HepG2 (cell line): ENCODE data around the gene VCPKMT. TPM values are rescaled to one million over a fixed set of nuclear protein-coding genes. Genes with fewer than 3 reads are reported as not detected.

Experiments used
- ATAC-seq: fragments of 200-7000 bp; cut with Tn5 transposase; 3 replicates; pipeline ENCODE4 v1.9.1; 2020; ENCODE audit warnings: mild to moderate bottlenecking, moderate library complexity
- BruUV-seq: library from RNA; stranded (reverse); fragments of 400-500 nt; replicated peaks from 2 replicates; lab custom pipeline; 2021; lab: Mats Ljungman, UMichigan
- CTCF ChIA-PET: fragments of 300-600 bp; formaldehyde crosslinking; extraction: SDS; loops from one replicate; lab custom pipeline; 2021; ENCODE audit warnings: low total read pairs, inconsistent platforms, low intra/inter-chr PET ratio; lab: Yijun Ruan, JAX
- POLR2A ChIA-PET: fragments of 350-600 bp; sonication (Branson Sonifier 250); formaldehyde crosslinking; loops from one replicate; lab custom pipeline; 2020; ENCODE audit warnings: antibody characterized with exemption, inconsistent platforms; lab: Yijun Ruan, JAX
- DNase-seq: peaks from one replicate; pipeline ENCODE4 v3.0.0-alpha.2; 2015; ENCODE audit warnings: low spot score
- FAIRE-seq: peaks from 3 replicates; lab custom pipeline; 2011; peaks lifted over from hg19 to GRCh38; lab: Jason Lieb, UNC
- H2AFZ ChIP-seq: one replicate; pipeline ENCODE4 v1.6.1; 2011; ENCODE audit warnings: low read length, inconsistent platforms
- H3K27ac ChIP-seq: fragments of 300-600 bp; 3 replicates; pipeline ENCODE4 v1.8.0; 2011; ENCODE audit warnings: mixed run types, mild to moderate bottlenecking, mixed read lengths, low read length, inconsistent platforms; ENCODE audit not compliant: insufficient read depth; ENCODE audit errors: extremely low read length
- H3K27me3 ChIP-seq, 2 experiments: fragments of 200-600 bp in 1 of 2; 2 replicates in 1 of 2; 3 replicates in 1 of 2; pipeline versions ENCODE4 v1.6.0 to v1.8.0; 2011; ENCODE audit warnings: low read length in 2 of 2, mild to moderate bottlenecking in 2 of 2, moderate library complexity in 2 of 2, inconsistent platforms in 1 of 2; ENCODE audit not compliant: insufficient read depth in 2 of 2, control insufficient read depth in 1 of 2
- H3K36me3 ChIP-seq, 2 experiments: fragments of 200-600 bp in 1 of 2; replicated peaks in 1 of 2; 2 replicates in 1 of 2; 3 replicates in 1 of 2; pipeline versions ENCODE4 v1.5.1 to v1.8.0; 2011; ENCODE audit warnings: low read length in 2 of 2, inconsistent platforms in 1 of 2; ENCODE audit not compliant: insufficient read depth in 2 of 2, control insufficient read depth in 1 of 2
- H3K4me1 ChIP-seq: 2 replicates; pipeline ENCODE4 v1.5.1; 2012; ENCODE audit warnings: low read length, inconsistent platforms; ENCODE audit not compliant: insufficient read depth
- H3K4me2 ChIP-seq: 2 replicates; pipeline ENCODE4 v1.6.0; 2011; ENCODE audit warnings: low read depth, low read length, inconsistent platforms
- H3K4me3 ChIP-seq, 3 experiments: fragments of 200-600 bp in 1 of 3; sonication (generic), shearing (Covaris generic) in 1 of 3; replicated peaks in 1 of 3; 2 replicates each; pipeline ENCODE4 v1.5.1; 2011 to 2016; ENCODE audit warnings: low read length in 3 of 3, inconsistent platforms in 2 of 3, low read depth in 2 of 3, mild to moderate bottlenecking in 2 of 3, control low read depth in 1 of 3, mixed read lengths in 1 of 3; ENCODE audit not compliant: insufficient read depth in 1 of 3
- H3K79me2 ChIP-seq: one replicate; pipeline ENCODE4 v1.6.1; 2011; ENCODE audit warnings: low read length, inconsistent platforms; ENCODE audit not compliant: insufficient read depth
- H3K9ac ChIP-seq: 2 replicates; pipeline ENCODE4 v1.6.0; 2011; ENCODE audit warnings: mild to moderate bottlenecking, low read depth, low read length, inconsistent platforms; ENCODE audit not compliant: insufficient read depth
- H3K9me3 ChIP-seq: 2 replicates; pipeline ENCODE4 v1.5.1; 2012; ENCODE audit warnings: mild to moderate bottlenecking, low read length
- H4K20me1 ChIP-seq: 2 replicates; pipeline ENCODE4 v1.6.0; 2011; ENCODE audit warnings: inconsistent platforms, mild to moderate bottlenecking, low read length, moderate library complexity; ENCODE audit not compliant: insufficient read depth
- ATF4 ChIP-seq, 2 experiments: fragments of 450-650 bp in 1 of 2; sonication (generic) in 1 of 2; formaldehyde crosslinking; IDR thresholded peaks; 2 replicates each; pipeline versions ENCODE4 v1.5.0 to v1.8.0; 2020 to 2022; ENCODE audit warnings: mild to moderate bottlenecking in 1 of 2, missing genetic modification reagents in 1 of 2
- CBX2 ChIP-seq, 2 experiments: fragments of 200-600 bp in 1 of 2; sonication (generic); formaldehyde crosslinking in 1 of 2; IDR thresholded peaks; 2 replicates each; pipeline versions ENCODE4 v1.7.0 to v1.8.1; 2018 to 2022; ENCODE audit warnings: low read depth in 2 of 2, low read length in 1 of 2, mild to moderate bottlenecking in 1 of 2, missing genetic modification reagents in 1 of 2
- CREB3 ChIP-seq: sonication (generic); formaldehyde crosslinking; IDR thresholded peaks from 2 replicates; pipeline ENCODE4 v1.5.0; 2020; ENCODE audit warnings: missing genetic modification reagents
- FOXO4 ChIP-seq: sonication (generic); formaldehyde crosslinking; conservative IDR thresholded peaks from 2 replicates; pipeline ENCODE4 v1.8.1; 2023; ENCODE audit warnings: missing genetic modification reagents
- HOXA5 ChIP-seq: sonication (generic); formaldehyde crosslinking; IDR thresholded peaks from 2 replicates; pipeline ENCODE4 v1.4.0; 2020; ENCODE audit warnings: missing genetic modification reagents
- KDM4B ChIP-seq: sonication (generic); formaldehyde crosslinking; IDR thresholded peaks from 2 replicates; pipeline ENCODE4 v1.4.0; 2020; ENCODE audit warnings: missing genetic modification reagents
- KMT2B ChIP-seq: IDR thresholded peaks from 2 replicates; pipeline ENCODE4 v1.6.1; 2016; ENCODE audit warnings: missing genetic modification reagents, missing compliant biosample characterization
- NR0B2 ChIP-seq: sonication (generic); formaldehyde crosslinking; IDR thresholded peaks from 2 replicates; pipeline ENCODE4 v1.4.0; 2020; ENCODE audit warnings: mild to moderate bottlenecking, missing genetic modification reagents
- TRIM22 ChIP-seq: fragments of 450-650 bp; IDR thresholded peaks from 2 replicates; pipeline ENCODE4 v1.6.1; 2017
- ZFY ChIP-seq: sonication (generic); formaldehyde crosslinking; IDR thresholded peaks from 2 replicates; pipeline ENCODE4 v1.4.0; 2020; ENCODE audit warnings: missing genetic modification reagents
- ZIK1 ChIP-seq: sonication (generic); formaldehyde crosslinking; IDR thresholded peaks from 2 replicates; pipeline ENCODE4 v1.5.0; 2020; ENCODE audit warnings: mild to moderate bottlenecking, low read depth, missing genetic modification reagents, borderline replicate concordance
- ZKSCAN8 ChIP-seq: IDR thresholded peaks from 2 replicates; pipeline ENCODE4 v1.6.1; 2016; ENCODE audit warnings: borderline replicate concordance, missing genetic modification reagents, missing compliant biosample characterization
- ZMAT3 ChIP-seq: sonication (generic); formaldehyde crosslinking; conservative IDR thresholded peaks from 2 replicates; pipeline ENCODE4 v1.7.0; 2021; ENCODE audit warnings: missing genetic modification reagents
- ZNF337 ChIP-seq: sonication (generic); formaldehyde crosslinking; IDR thresholded peaks from 2 replicates; pipeline ENCODE4 v1.5.1; 2020; ENCODE audit warnings: missing genetic modification reagents, low read depth, mild to moderate bottlenecking, borderline replicate concordance
- ZNF546 ChIP-seq: sonication (generic); formaldehyde crosslinking; conservative IDR thresholded peaks from 2 replicates; pipeline ENCODE4 v1.8.1; 2023; ENCODE audit warnings: mild to moderate bottlenecking, missing genetic modification reagents
- ZNF710 ChIP-seq: sonication (generic); formaldehyde crosslinking; IDR thresholded peaks from 2 replicates; pipeline ENCODE4 v1.5.0; 2020; ENCODE audit warnings: mild to moderate bottlenecking, missing genetic modification reagents, borderline replicate concordance
- ZNF75D ChIP-seq: sonication (generic); formaldehyde crosslinking; IDR thresholded peaks from 2 replicates; pipeline ENCODE4 v1.8.1; 2023; ENCODE audit warnings: missing genetic modification reagents, mild to moderate bottlenecking, borderline replicate concordance
- WGBS: methylation state at CpG from one replicate; pipeline ENCODE4 v1.1.6; 2017; ENCODE audit warnings: low lambda C conversion rate; 5-methylcytosine and 5-hydroxymethylcytosine counted together
- in situ Hi-C: cut with HindIII; loops from 2 replicates; pipeline ENCODE4 v1.10.0; 2017; ENCODE audit warnings: low pct_unique_long_range_greater_than_20kb; ENCODE audit not compliant: extremely low pct_ligation_motif_present
- intact Hi-C: fragments of 100-400 bp; cut with micrococcal nuclease; formaldehyde crosslinking; loops from one replicate; pipeline ENCODE4 v1.10.0; 2022; ENCODE audit not compliant: unreplicated experiment
- polyA plus RNA-seq, 8 experiments: library from polyadenylated mRNA; depleted of rRNA in 3 of 8; stranded (reverse) in 7 of 8; unstranded in 1 of 8; fragments of >200 nt; fragmentation: Illumina TruSeq in 4 of 8; extraction: Trizol in 4 of 8; gene quantifications; 2 replicates each; pipeline versions ENCODE4 v1.2.1 to v1.2.3, GENCODE V29; 2011 to 2016; ENCODE audit warnings: low read depth in 4 of 8, missing spikeins in 1 of 8, mixed read lengths in 1 of 8; ENCODE audit not compliant: insufficient read depth in 1 of 8
- total RNA-seq, 5 experiments: library from RNA; depleted of rRNA; stranded (reverse); fragments of >200 nt; fragmentation: Illumina TruSeq; extraction: Trizol; gene quantifications; 2 replicates each; pipeline ENCODE4 v1.2.3, GENCODE V29; 2016; ENCODE audit warnings: low read depth in 1 of 5

VCPKMT gene
- total and polyA plus RNA-seq, 2 of the 13 experiments (the other 11 are each of a cell fraction or from before 2014, with no cell fraction given), result 3.9 to 5.4 TPM

- DNase-seq (no peak), ATAC-seq (no peak), FAIRE-seq (no peak)
- H3K36me3 ChIP-seq, result no peaks in the 10 kb centered on the region
- H3K4me2 ChIP-seq, result no peak overlapping the region
- 79% methylated on average over 3 of the region's 3 CpGs for WGBS
- no peaks in the 10 kb centered on the region for H3K27me3 ChIP-seq
- no peak overlapping the region for H3K4me3 ChIP-seq
- no peaks in the 10 kb centered on the region for H4K20me1 ChIP-seq
- no peak overlapping the region for H2AFZ ChIP-seq
- H3K9me3 ChIP-seq, result no peaks in the 10 kb centered on the region
- peaks cover 21% of the 10 kb centered on the region for H3K4me1 ChIP-seq
- ChIA-PET CTCF (no interaction called here), POLR2A (no interaction called here)
- TF ChIP-seq ZMAT3 (CRISPR knock-in tag), result no peak
- TF ChIP-seq KDM4B (CRISPR knock-in tag), result no peak
- no peak for TF ChIP-seq HOXA5 (CRISPR knock-in tag)
- TF ChIP-seq FOXO4 (CRISPR knock-in tag), result no peak
- TF ChIP-seq ZNF75D, result no peak
- TF ChIP-seq ZNF546 (CRISPR knock-in tag), result no peak
- no peak for TF ChIP-seq ATF4 (CRISPR knock-in tag; IDR thresholded peaks at IDR 0.05)
- TF ChIP-seq ZKSCAN8 (CRISPR knock-in tag), result no peak
- TF ChIP-seq TRIM22, result no peak
- TF ChIP-seq ZNF337 (CRISPR knock-in tag), result no peak
- TF ChIP-seq KMT2B, result no peak
- no peak for TF ChIP-seq CREB3 (CRISPR knock-in tag)
- no peak for TF ChIP-seq NR0B2 (CRISPR knock-in tag)
- no peak for TF ChIP-seq CBX2 (IDR thresholded peaks at IDR 0.05; ENCODE audit: low read depth, low read length)
- TF ChIP-seq CBX2 (CRISPR knock-in tag; IDR thresholded peaks at IDR 0.05; ENCODE audit: low read depth), result no peak
- TF ChIP-seq ZIK1 (CRISPR knock-in tag), result no peak
- TF ChIP-seq ZFY (CRISPR knock-in tag), result no peak
- no peak for TF ChIP-seq ZNF710 (CRISPR knock-in tag)
- TF ChIP-seq, all 625 proteins: peak for 0
- in situ Hi-C loops, result no loop called here
- H3K9ac ChIP-seq, result no peak overlapping the region
- BruUV-seq, result no TSS peak
- H3K79me2 ChIP-seq, result no peaks in the 10 kb centered on the region
- no peak overlapping the region for H3K27ac ChIP-seq
- intact Hi-C loops, result no loop called here
These were observed 46.1 kb downstream of the VCPKMT start for GRCh38 chr14:50070230-50070629.
